Kidney (tissue), 14 donors: ENCODE data around the gene TOR3A. TPM values are rescaled to one million over a fixed set of nuclear protein-coding genes. Genes with fewer than 3 reads are reported as not detected.
"Not testable (repeated sequence)": the region's sequence is repeated elsewhere in the genome, so short reads cannot be mapped to it uniquely, and the experiment has no call there.

Experiments used
- DNase-seq, 5 donors: peaks; one replicate each; pipeline ENCODE4 v3.0.0-alpha.2; 2013 to 2020
- FAIRE-seq: peaks from 2 replicates; lab custom pipeline; 2012; peaks lifted over from hg19 to GRCh38; lab: Jason Lieb, UNC
- H3K27ac ChIP-seq, 2 donors: one replicate each; pipeline ENCODE4 v1.7.0; 2013; ENCODE audit warnings: low read depth in 2 of 2, low read length in 2 of 2, inconsistent platforms in 1 of 2
- H3K27me3 ChIP-seq: one replicate; pipeline ENCODE4 v1.7.1; 2013; ENCODE audit warnings: low read length, inconsistent platforms; ENCODE audit not compliant: control insufficient read depth, insufficient read depth
- H3K36me3 ChIP-seq, 3 donors: one replicate each; pipeline versions ENCODE4 v1.7.0 to v1.7.1; 2013; ENCODE audit warnings: low read length in 3 of 3, control low read depth in 1 of 3, inconsistent platforms in 1 of 3; ENCODE audit not compliant: insufficient read depth in 3 of 3, control insufficient read depth in 2 of 3
- H3K4me1 ChIP-seq, 3 donors: one replicate each; pipeline versions ENCODE4 v1.7.0 to v1.7.1; 2013; ENCODE audit warnings: low read length in 3 of 3, inconsistent platforms in 1 of 3, low read depth in 1 of 3; ENCODE audit not compliant: control insufficient read depth in 2 of 3, insufficient read depth in 2 of 3
- H3K4me3 ChIP-seq, 3 donors: one replicate each; pipeline versions ENCODE4 v1.7.0 to v1.8.1; 2013; ENCODE audit warnings: low read length in 3 of 3, control low read depth in 1 of 3, inconsistent platforms in 1 of 3
- H3K9ac ChIP-seq, 3 donors: one replicate each; pipeline versions ENCODE4 v1.7.0 to v1.7.1; 2013; ENCODE audit warnings: low read length in 3 of 3, control low read depth in 1 of 3, inconsistent platforms in 1 of 3
- H3K9me3 ChIP-seq, 3 donors: one replicate each; pipeline versions ENCODE4 v1.7.0 to v1.7.1; 2013; ENCODE audit warnings: low read length in 3 of 3, control low read depth in 1 of 3, inconsistent platforms in 1 of 3; ENCODE audit not compliant: control insufficient read depth in 2 of 3, insufficient read depth in 1 of 3
- CTCF ChIP-seq: IDR thresholded peaks from 3 replicates; pipeline ENCODE4 v1.5.1; 2012; ENCODE audit warnings: mild to moderate bottlenecking, moderate library complexity, borderline replicate concordance; ENCODE audit not compliant: insufficient read depth; ENCODE audit errors: extremely low read depth
- intact Hi-C: fragments of 100-400 bp; cut with DNase I; formaldehyde crosslinking; loops from one replicate; pipeline ENCODE4 v1.11.1; 2022
- polyA plus RNA-seq: library from polyadenylated mRNA; stranded (reverse); fragments of 350-450 nt; fragmentation: Illumina TruSeq; extraction: RNeasy Lipid Tissue Mini Kit (QIAGEN cat#74804); gene quantifications from one replicate; pipeline ENCODE4 v1.2.3, GENCODE V29; 2014; ENCODE audit warnings: low read depth, low replicate concordance; ENCODE audit not compliant: insufficient read depth
- total RNA-seq: library from RNA; stranded (reverse); fragmentation: NEBNext Ultra II Directional; extraction: Animal tissue kit (Norgen Biotek cat#: 25700); gene quantifications from one replicate; pipeline ENCODE4 v1.2.1, GENCODE V29; 2021
- donor health status: control.
- donor health status: control.
- donor health status: control.
- donor health status: control.
- donor health status: control.
- donor health status: DM: yes; HTN: yes; CAD: no.
- donor health status: Normal renal cell carcinoma (clear cell type).

Gene TOR3A
- total and polyA plus RNA-seq, 2 donors from 2014 or later = 23.1 to 33.1 TPM

GRCh38 chr1:179127163-179127895, 45.5 kb downstream of the TOR3A start:
- no peak for FAIRE-seq
- Histone ChIP-seq H3K36me3 (peaks cover 0 to 3% (median 0%) of the 10 kb centered on the region in 3 donors), H3K9me3 (no peaks in the 10 kb centered on the region), H3K9ac (no peak overlapping the region), H3K27ac (peak overlapping the region in 1 of 2 donors; percentile 60), H3K4me3 (no peak overlapping the region), H3K4me1 (peaks cover 0 to 5% (median 0%) of the 10 kb centered on the region in 3 donors), H3K27me3 (no peaks in the 10 kb centered on the region)
- DNase-seq = no peak
- intact Hi-C loops = no loop called here
- no peak for TF ChIP-seq CTCF

GRCh38 chr1:179128520-179128919, 46.6 kb downstream of the TOR3A start:
- H3K9ac ChIP-seq = no peak overlapping the region
- FAIRE-seq (no peak), DNase-seq (no peak)
- no peak overlapping the region for H3K27ac ChIP-seq
- H3K4me3 ChIP-seq = no peak overlapping the region
- TF ChIP-seq CTCF = no peak
- H3K4me1 ChIP-seq = peaks cover 0 to 5% (median 0%) of the 10 kb centered on the region in 3 donors
- H3K9me3 ChIP-seq = no peaks in the 10 kb centered on the region
- H3K36me3 ChIP-seq = peaks cover 0 to 3% (median 0%) of the 10 kb centered on the region in 3 donors
- no peaks in the 10 kb centered on the region for H3K27me3 ChIP-seq
- intact Hi-C loops = no loop called here

GRCh38 chr1:179129702-179130473, 48.0 kb downstream of the TOR3A start:
- Histone ChIP-seq H3K4me1 (peaks cover 0 to 5% (median 0%) of the 10 kb centered on the region in 3 donors), H3K27ac (peak overlapping the region in 1 of 2 donors; percentile 54), H3K36me3 (peaks cover 0 to 3% (median 0%) of the 10 kb centered on the region in 3 donors), H3K9ac (peak overlapping the region in 1 of 3 donors; percentile 23), H3K4me3 (peak overlapping the region in 2 of 3 donors; percentile 36 to 61), H3K27me3 (no peaks in the 10 kb centered on the region), H3K9me3 (no peaks in the 10 kb centered on the region)
- FAIRE-seq (no peak), DNase-seq (peak in 1 of 5 donors; percentile 26)
- intact Hi-C loops = no loop called here
- TF ChIP-seq CTCF = no peak

- H3K4me3 ChIP-seq, H3K9me3 ChIP-seq, H3K9ac ChIP-seq, DNase-seq, H3K27ac ChIP-seq, H3K36me3 ChIP-seq, H3K4me1 ChIP-seq, H3K27me3 ChIP-seq, FAIRE-seq, intact Hi-C loops: not testable (repeated sequence)
Measured at GRCh38 chr1:179135168-179135567, 53.3 kb downstream of the TOR3A start.

GRCh38 chr1:179135707-179136106, 53.8 kb downstream of the TOR3A start:
- H3K36me3 ChIP-seq, H3K9me3 ChIP-seq, H3K4me3 ChIP-seq, FAIRE-seq, H3K27ac ChIP-seq, H3K4me1 ChIP-seq, H3K27me3 ChIP-seq, H3K9ac ChIP-seq, intact Hi-C loops, DNase-seq: not testable (repeated sequence)
